Suppressor macrophage treated with lipopolysaccharide for 1 hour (primary cell): ENCODE measurements around the gene FRAT2.

Experiments
- DNase-seq, 3 donors: peaks; one replicate each; pipeline ENCODE4 v3.0.0-alpha.2; 2020 to 2022

The FRAT2 gene

GRCh38 chr10:97334370-97335175, at the start of gene FRAT2:
TSS of gene FRAT2 (minus strand) at chr10:97334729. CDS start at chr10:97334572, 157 bp downstream.
- peak; percentile 89 to 96 (median 93) for DNase-seq

- DNase-seq = no peak
Observed at GRCh38 chr10:97384156-97384555, 49.6 kb upstream of the FRAT2 start.

GRCh38 chr10:97383159-97383558, 48.6 kb upstream of the FRAT2 start:
- DNase-seq = no peak

GRCh38 chr10:97381626-97382025, 47.1 kb upstream of the FRAT2 start:
- no peak for DNase-seq

- DNase-seq = no peak
Observed at GRCh38 chr10:97380516-97380915, 46.0 kb upstream of the FRAT2 start.

GRCh38 chr10:97378933-97379921, 44.7 kb upstream of the FRAT2 start:
- DNase-seq = no peak

GRCh38 chr10:97376413-97376812, 41.9 kb upstream of the FRAT2 start:
- DNase-seq = peak; percentile 57 to 63 (median 59)

- no peak for DNase-seq
Observed at GRCh38 chr10:97373456-97373855, 38.9 kb upstream of the FRAT2 start.

GRCh38 chr10:97372233-97372875, 37.8 kb upstream of the FRAT2 start:
- peak; percentile 28 to 44 (median 30) for DNase-seq

- DNase-seq = no peak
Observed at GRCh38 chr10:97371696-97372095, 37.2 kb upstream of the FRAT2 start.

GRCh38 chr10:97367126-97367649, 32.7 kb upstream of the FRAT2 start:
- no peak for DNase-seq

- DNase-seq = peak in 2 of 3 donors; percentile 15 to 23
Observed at GRCh38 chr10:97366572-97366971, 32.0 kb upstream of the FRAT2 start.

- peak; percentile 74 to 96 (median 94) for DNase-seq
Observed at GRCh38 chr10:97365761-97366351, 31.3 kb upstream of the FRAT2 start.

GRCh38 chr10:97363071-97363470, 28.5 kb upstream of the FRAT2 start:
- DNase-seq = no peak

- no peak for DNase-seq
Observed at GRCh38 chr10:97362310-97363033, 27.9 kb upstream of the FRAT2 start.

GRCh38 chr10:97361537-97361901, 27.0 kb upstream of the FRAT2 start:
- DNase-seq = peak; percentile 33 to 57 (median 42)

GRCh38 chr10:97360705-97361536, 26.4 kb upstream of the FRAT2 start:
- DNase-seq = no peak

GRCh38 chr10:97358781-97359180, 24.3 kb upstream of the FRAT2 start:
- peak in 2 of 3 donors; percentile 22 to 26 for DNase-seq

- no peak for DNase-seq
Observed at GRCh38 chr10:97358349-97358748, 23.8 kb upstream of the FRAT2 start.

- DNase-seq = no peak
Observed at GRCh38 chr10:97356918-97357317, 22.4 kb upstream of the FRAT2 start.
